H1 (cell line): ENCODE measurements around the gene TOM1L2. TPM values are rescaled to one million over a fixed set of nuclear protein-coding genes. Genes with fewer than 3 reads are reported as not detected.
A peak's percentile ranks its signal among the peaks of the same experiment; 100 is the strongest.

Experiments
- CBX5 ChIP-seq: fragments of 300-800, 300-1000 bp; sonication (generic); IDR thresholded peaks from 2 replicates; pipeline ENCODE4 v1.7.1; 2016; ENCODE audit warnings: antibody characterized with exemption, low read length, low read depth
- CHD1 ChIP-seq: IDR thresholded peaks from 2 replicates; pipeline ENCODE4 v1.6.1; 2012; ENCODE audit warnings: low read depth, low read length, improper control_type of control experiment
- CHD7 ChIP-seq: fragments of 300-600 bp; sonication (generic); IDR thresholded peaks from 2 replicates; pipeline ENCODE4 v1.7.1; 2012; ENCODE audit warnings: low read length, moderate library complexity, mild to moderate bottlenecking, inconsistent platforms; ENCODE audit not compliant: insufficient replicate concordance
- JUND ChIP-seq: IDR thresholded peaks from 2 replicates; pipeline ENCODE4 v1.6.1; 2011; ENCODE audit warnings: mild to moderate bottlenecking, improper control_type of control experiment, low read length
- POLR2A ChIP-seq, 2 experiments: IDR thresholded peaks; 1 replicate in 1 of 2; 2 replicates in 1 of 2; pipeline ENCODE4 v1.6.1; 2011; ENCODE audit warnings: low read depth in 2 of 2, low read length in 2 of 2, mild to moderate bottlenecking in 2 of 2; ENCODE audit errors: control extremely low read depth in 1 of 2
- POLR2AphosphoS5 ChIP-seq: IDR thresholded peaks from 2 replicates; pipeline ENCODE4 v1.6.1; 2011; ENCODE audit warnings: low read depth, low read length
- SIX5 ChIP-seq: IDR thresholded peaks from 2 replicates; pipeline ENCODE4 v1.6.1; 2011; ENCODE audit warnings: mild to moderate bottlenecking, low read depth, low read length
- TAF1 ChIP-seq: IDR thresholded peaks from 2 replicates; pipeline ENCODE4 v1.6.1; 2011; ENCODE audit warnings: mild to moderate bottlenecking, low read depth, low read length
- TAF7 ChIP-seq: optimal IDR thresholded peaks from 2 replicates; pipeline ENCODE3; 2011; ENCODE audit warnings: low read depth, mild to moderate bottlenecking, inconsistent platforms, low read length, moderate library complexity, borderline replicate concordance
- YY1 ChIP-seq: IDR thresholded peaks from 2 replicates; pipeline ENCODE4 v1.6.1; 2011; ENCODE audit warnings: low read depth, mild to moderate bottlenecking, low read length
- ZNF274 ChIP-seq: IDR thresholded peaks from 2 replicates; pipeline ENCODE4 v1.7.0; 2012; ENCODE audit warnings: low read length, borderline replicate concordance; ENCODE audit errors: extremely low read depth
- polyA plus RNA-seq, 7 experiments: library from polyadenylated mRNA; depleted of rRNA in 3 of 7; stranded (reverse) in 5 of 7; unstranded in 2 of 7; fragments of >200 nt in 5 of 7; fragments of 200-250 nt in 2 of 7; gene quantifications; 1 replicate in 5 of 7; 2 replicates in 1 of 7; 4 replicates in 1 of 7; pipeline versions ENCODE4 v1.2.1 to v1.2.3, GENCODE V29; 2011 to 2013; ENCODE audit warnings: missing spikeins in 2 of 7, mixed read lengths in 2 of 7
- total RNA-seq: library from RNA; stranded (reverse); fragmentation: NEBNext Ultra II Directional; extraction: Animal tissue kit (Norgen Biotek cat#: 25700); gene quantifications from 2 replicates; pipeline ENCODE4 v1.2.1, GENCODE V29; 2021

Gene TOM1L2
- total and polyA plus RNA-seq, 2 of the 8 experiments (the other 6 are each of a cell fraction or from before 2014, with no cell fraction given): 2.0 to 3.4 TPM

- TF ChIP-seq CHD7 (no peak), POLR2AphosphoS5 (0 out of 2 replicates have a peak, but pooled peaks have one; percentile 19), TAF1 (peak; percentile 32; the same call in 1 of the 2 replicates), CBX5 (no peak), CHD1 (no peak), ZNF274 (no peak), POLR2A (IDR thresholded peaks at IDR 0.05; ENCODE audit: control extremely low read depth in 1 of 2, low read depth in 2 of 2, low read length in 2 of 2) (peak; percentile 48 to 91), YY1 (peak; percentile 60; the same call in 1 of the 2 replicates), SIX5 (no peak), TAF7 (peak; percentile 83), JUND (no peak)
Measured at GRCh38 chr17:17836818-17837379, 135.3 kb downstream of the TOM1L2 start, which contains the start of gene SREBF1 (continued).
